D341Med (cell line): ENCODE results near the gene NPTX1.

Experiments
- DNase-seq: peaks from one replicate; pipeline ENCODE4 v3.0.0; 2012; ENCODE audit warnings: low spot score

The NPTX1 gene

GRCh38 chr17:80426671-80427326, 49.6 kb downstream of the NPTX1 start:
- peak; percentile 99 for DNase-seq

- DNase-seq = peak; percentile 42
These were observed 50.5 kb downstream of the NPTX1 start for GRCh38 chr17:80425835-80426426.

- peak; percentile 53 for DNase-seq
These were observed 51.3 kb downstream of the NPTX1 start for GRCh38 chr17:80424878-80425765.

GRCh38 chr17:80424261-80424660, 52.1 kb downstream of the NPTX1 start:
- peak; percentile 27 for DNase-seq

GRCh38 chr17:80423536-80424225, 52.7 kb downstream of the NPTX1 start:
- peak; percentile 35 for DNase-seq

- DNase-seq = peak; percentile 30
These were observed 53.4 kb downstream of the NPTX1 start for GRCh38 chr17:80422981-80423380.

GRCh38 chr17:80422276-80422675, 54.1 kb downstream of the NPTX1 start:
- peak; percentile 21 for DNase-seq

- peak; percentile 36 for DNase-seq
These were observed 54.9 kb downstream of the NPTX1 start for GRCh38 chr17:80421381-80422090.

GRCh38 chr17:80419255-80419654, 57.2 kb downstream of the NPTX1 start:
- peak; percentile 20 for DNase-seq

GRCh38 chr17:80418589-80418988, 57.8 kb downstream of the NPTX1 start:
- no peak for DNase-seq
